Mucosa of stomach (tissue), 1 donor: ENCODE data around the gene SAG.
A peak's percentile ranks its signal among the peaks of the same experiment; 100 is the strongest.

Source experiments
- H3K27me3 ChIP-seq: one replicate; pipeline ENCODE4 v1.7.0; 2013; ENCODE audit warnings: mild to moderate bottlenecking, low read length; ENCODE audit not compliant: control insufficient read depth, insufficient read depth
- H3K36me3 ChIP-seq: one replicate; pipeline ENCODE4 v1.7.0; 2013; ENCODE audit warnings: low read length; ENCODE audit not compliant: control insufficient read depth, insufficient read depth
- H3K4me1 ChIP-seq: one replicate; pipeline ENCODE4 v1.7.0; 2013; ENCODE audit warnings: mild to moderate bottlenecking, low read length; ENCODE audit not compliant: control insufficient read depth, insufficient read depth
- H3K4me3 ChIP-seq: one replicate; pipeline ENCODE4 v1.7.0; 2013; ENCODE audit warnings: low read length
- H3K9ac ChIP-seq: one replicate; pipeline ENCODE4 v1.7.0; 2013; ENCODE audit warnings: mild to moderate bottlenecking, low read length, moderate library complexity
- H3K9me3 ChIP-seq: one replicate; pipeline ENCODE4 v1.7.0; 2013; ENCODE audit warnings: mild to moderate bottlenecking, low read length, moderate library complexity; ENCODE audit not compliant: control insufficient read depth
- donor health status: Pancreatic carcinoma.

Gene SAG

DNA sequence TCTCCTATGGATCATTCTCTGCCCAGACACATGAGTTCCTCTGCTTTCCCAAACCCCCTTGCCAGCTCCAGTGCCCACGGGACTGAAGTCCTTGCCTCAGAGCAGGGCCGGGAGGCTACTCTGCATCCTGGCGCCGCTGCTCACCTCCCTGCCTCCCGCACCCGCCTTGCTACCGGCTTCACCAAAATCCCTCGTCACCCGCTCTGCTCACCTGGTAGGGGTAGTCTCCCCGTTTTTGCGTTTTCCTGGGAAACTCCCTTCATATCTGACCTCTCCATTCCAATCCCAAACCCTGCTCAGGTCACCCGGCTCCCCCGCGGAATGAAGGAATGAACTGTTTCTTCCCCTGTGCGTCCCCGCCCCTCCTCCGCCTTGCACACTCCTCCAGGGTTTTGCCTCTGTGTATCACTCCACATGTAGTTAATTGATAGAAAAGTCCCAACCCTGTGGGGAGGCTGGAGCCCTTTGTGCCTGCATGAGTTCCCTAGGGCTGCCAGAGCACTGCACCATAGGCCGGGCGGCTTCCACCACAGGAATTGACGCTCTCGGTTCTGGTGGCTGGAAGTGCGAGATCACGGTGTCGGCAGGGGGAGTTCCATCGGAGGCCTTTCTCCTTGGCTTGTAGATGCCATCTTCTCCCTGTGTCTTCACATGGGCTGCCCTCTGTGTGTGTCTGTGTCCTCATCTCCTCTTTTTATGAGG lies 44.7 kb downstream of the SAG start:
- Histone ChIP-seq H3K9me3 (no peaks in the 10 kb centered on the region), H3K4me3 (no peak overlapping the region), H3K27me3 (no peaks in the 10 kb centered on the region), H3K9ac (no peak overlapping the region), H3K36me3 (no peaks in the 10 kb centered on the region), H3K4me1 (peaks cover 51% of the 10 kb centered on the region)

DNA sequence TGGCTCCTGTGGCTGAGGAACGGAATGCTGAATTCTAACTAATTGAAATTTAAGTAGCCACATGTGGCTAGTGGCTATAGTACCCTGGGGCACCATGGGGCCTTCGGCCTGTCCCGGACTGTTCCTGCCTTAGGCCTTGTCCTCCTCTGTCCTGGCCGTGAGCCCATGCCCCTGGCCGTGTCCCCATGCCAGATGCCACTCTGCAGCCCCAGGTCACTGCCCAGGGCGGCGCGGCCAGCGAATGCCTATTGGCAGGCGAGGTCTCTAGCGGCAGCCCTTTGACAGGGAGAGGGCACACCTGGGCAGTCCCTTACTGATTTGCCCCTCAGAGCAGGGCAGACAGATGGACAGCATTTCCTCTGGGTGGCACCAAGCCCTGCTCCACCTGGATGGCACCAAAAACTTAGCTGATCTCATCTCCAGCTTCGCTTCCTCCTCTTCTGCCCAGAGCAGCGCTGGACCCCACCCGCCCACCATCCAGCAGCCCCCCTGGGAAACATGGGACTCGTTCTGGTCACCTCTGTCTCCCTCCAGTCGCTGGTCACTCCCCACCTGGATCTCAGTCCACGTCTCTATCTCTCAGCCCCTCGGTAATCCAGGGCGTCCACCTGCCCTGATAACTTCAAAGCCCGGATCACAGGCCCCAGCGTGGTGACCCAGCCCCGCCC lies 45.6 kb downstream of the SAG start:
- H3K4me1 ChIP-seq, result peaks cover 51% of the 10 kb centered on the region
- H3K4me3 ChIP-seq, result no peak overlapping the region
- H3K27me3 ChIP-seq, result no peaks in the 10 kb centered on the region

DNA sequence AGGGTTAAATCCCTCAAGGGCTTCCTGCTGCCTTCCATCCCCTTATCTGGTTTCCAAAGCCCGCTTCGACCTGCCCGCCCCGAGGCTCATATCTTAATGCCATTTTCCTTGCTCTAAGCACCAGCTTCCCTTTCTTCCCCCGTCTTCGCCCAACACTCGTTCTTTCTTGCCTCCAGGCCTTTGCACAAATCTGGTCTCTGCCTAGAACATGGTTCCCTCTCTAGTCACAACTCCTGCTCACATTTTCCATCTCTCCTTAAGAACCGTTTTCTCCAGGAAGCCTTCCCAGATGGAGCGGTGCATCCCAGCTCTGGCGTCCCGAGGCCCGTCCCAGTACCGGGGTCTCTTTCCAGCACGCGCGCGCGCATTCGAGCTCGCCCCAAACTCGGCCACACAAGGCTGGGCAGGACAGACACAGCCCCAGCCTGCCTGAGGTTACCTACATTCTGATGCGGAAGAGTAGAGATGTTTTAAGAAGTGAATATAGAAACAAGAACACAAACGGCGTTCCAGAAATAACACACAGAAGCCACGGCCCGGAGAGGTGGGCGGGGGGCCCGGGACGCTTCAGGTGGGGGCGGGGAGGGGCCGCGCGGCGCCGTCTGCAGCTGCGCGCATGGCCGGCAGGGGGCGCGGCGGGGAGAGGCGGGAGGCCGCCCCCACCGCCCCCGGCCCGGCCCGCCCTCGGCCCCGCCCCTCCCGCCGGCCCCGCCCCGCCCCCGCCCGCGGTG lies 46.3 kb downstream of the SAG start, which contains the start of gene DGKD:
Gene DGKD (plus strand): TSS at position 726 of the 731 bp plus-strand sequence. CDS start 25 bp downstream, outside the sequence.
- H3K4me3 ChIP-seq, result peak within 1 kb of the TSS; percentile 44
- no peaks in the 10 kb centered on the region for H3K36me3 ChIP-seq
- no peaks in the 10 kb centered on the region for H3K27me3 ChIP-seq
- peak within 1 kb of the TSS; percentile 61 for H3K9ac ChIP-seq
- no peaks in the 10 kb centered on the region for H3K9me3 ChIP-seq
- peaks cover 47% of the 10 kb centered on the region for H3K4me1 ChIP-seq

More for the DNA sequence above, 45.6 kb downstream of the SAG start:
- H3K36me3 ChIP-seq, result no peaks in the 10 kb centered on the region
- peak overlapping the region; percentile 38 for H3K9ac ChIP-seq
- H3K9me3 ChIP-seq, result no peaks in the 10 kb centered on the region

DNA sequence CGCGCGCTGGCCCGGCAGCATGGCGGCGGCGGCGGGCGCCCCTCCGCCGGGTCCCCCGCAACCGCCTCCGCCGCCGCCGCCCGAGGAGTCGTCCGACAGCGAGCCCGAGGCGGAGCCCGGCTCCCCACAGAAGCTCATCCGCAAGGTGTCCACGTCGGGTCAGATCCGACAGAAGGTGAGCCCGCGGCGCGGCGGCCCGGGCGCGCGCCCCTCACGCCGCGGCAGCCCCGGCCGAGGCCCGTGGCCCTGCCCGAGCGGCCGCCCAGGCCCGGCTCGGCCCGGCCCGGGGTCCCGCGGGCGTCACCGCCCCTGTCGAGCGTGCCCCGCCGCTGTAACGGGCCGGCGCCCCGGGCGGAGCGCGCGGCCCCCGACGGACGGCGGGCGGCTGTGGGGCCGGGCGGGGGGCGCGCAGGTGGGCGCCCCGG lies 46.9 kb downstream of the SAG start:
- no peaks in the 10 kb centered on the region for H3K9me3 ChIP-seq
- H3K4me3 ChIP-seq, result no peak overlapping the region
- no peak overlapping the region for H3K9ac ChIP-seq
- peaks cover 41% of the 10 kb centered on the region for H3K4me1 ChIP-seq
- H3K36me3 ChIP-seq, result no peaks in the 10 kb centered on the region
- no peaks in the 10 kb centered on the region for H3K27me3 ChIP-seq

DNA sequence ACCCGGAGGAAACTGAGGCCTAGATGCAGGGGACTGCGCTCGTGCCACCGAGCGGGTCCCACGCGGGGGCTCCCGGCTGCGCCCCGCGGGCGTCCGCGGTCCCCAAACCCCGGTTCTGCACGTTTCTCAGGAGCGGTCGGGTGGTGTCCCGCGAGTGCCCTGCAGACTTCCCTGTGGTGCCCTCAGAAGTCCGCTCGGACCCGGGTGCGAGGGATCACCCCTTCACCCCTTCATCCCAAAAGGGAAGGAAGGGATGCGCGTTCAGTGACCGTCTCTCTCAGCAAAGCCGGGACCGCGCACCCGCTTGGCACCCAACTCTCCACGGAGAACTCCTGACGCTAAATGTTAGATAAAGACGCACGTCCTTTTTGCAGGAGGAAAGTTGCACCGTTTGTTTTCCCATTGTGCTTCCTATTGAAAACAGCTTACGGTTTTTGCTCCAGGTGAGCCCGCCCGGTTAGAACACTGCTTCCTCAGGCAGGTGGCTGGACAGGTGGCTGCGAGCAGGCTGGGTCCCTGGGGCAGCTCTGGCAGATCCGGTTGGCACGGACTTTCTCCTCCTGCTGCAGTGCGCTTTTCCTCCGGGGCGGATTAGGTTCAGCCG lies 47.5 kb downstream of the SAG start:
- H3K27me3 ChIP-seq, result no peaks in the 10 kb centered on the region
- H3K4me1 ChIP-seq, result peaks cover 39% of the 10 kb centered on the region
- H3K4me3 ChIP-seq, result peak overlapping the region; percentile 44
- peak overlapping the region; percentile 61 for H3K9ac ChIP-seq
- no peaks in the 10 kb centered on the region for H3K36me3 ChIP-seq
- no peaks in the 10 kb centered on the region for H3K9me3 ChIP-seq

DNA sequence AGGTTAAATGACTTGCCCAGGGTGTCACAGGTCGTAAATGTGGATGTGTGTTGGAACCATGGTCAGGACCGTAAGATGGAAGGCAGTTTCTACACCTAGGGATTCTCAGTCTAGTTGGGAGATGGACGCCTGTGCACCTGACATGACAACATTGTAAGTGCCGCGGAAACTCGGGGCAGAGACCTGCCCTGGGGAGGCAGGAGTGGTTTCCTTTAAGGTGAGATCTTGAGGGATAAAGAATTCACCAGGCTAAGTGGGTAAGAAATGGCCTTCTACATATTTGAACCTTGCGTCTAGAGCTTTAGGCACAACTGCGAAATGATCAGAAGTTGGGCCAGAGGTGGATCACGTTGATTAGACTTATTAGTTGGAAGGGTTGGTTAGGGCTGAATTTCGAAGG lies 48.3 kb downstream of the SAG start:
- Histone ChIP-seq H3K4me1 (peaks cover 32% of the 10 kb centered on the region), H3K9me3 (no peaks in the 10 kb centered on the region), H3K27me3 (no peaks in the 10 kb centered on the region), H3K9ac (no peak overlapping the region), H3K4me3 (peak overlapping the region; percentile 44), H3K36me3 (no peaks in the 10 kb centered on the region)

DNA sequence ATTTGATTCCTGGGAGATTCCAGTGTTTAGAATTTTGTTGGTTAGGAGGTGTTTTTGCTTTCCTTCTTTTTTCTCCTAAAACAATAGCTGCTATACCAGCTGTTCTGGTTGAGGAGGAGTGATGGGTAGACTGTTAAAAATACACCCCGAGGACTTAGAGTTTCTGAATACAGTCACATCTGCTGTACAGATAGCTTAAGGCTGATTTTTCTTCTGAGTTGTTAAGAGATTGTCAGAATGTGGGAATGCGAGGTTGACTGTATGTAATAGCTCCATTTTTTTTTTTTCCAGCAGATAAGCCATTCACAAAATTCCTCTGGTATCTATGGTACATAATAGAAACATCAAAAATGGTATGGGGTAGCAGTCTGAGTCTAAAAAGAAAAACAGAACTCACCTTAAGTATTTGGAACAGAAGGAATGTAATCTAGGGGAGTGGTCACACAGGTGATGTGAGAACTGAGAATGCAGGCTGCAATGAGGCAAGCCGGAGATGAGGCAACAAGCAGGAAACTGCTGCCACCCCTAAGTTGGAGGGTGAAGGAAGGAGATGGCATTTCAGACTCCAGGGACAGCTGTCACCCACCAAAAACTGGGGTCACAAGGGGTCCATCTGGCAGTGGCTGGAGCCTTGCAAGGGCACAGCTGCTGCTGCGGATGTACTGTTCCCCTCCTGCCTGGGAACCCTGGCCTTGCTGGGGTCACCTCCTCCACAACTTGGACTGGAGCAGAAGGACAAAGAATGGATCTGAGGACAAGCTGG lies 49.1 kb downstream of the SAG start:
- Histone ChIP-seq H3K9me3 (no peaks in the 10 kb centered on the region), H3K9ac (no peak overlapping the region), H3K36me3 (no peaks in the 10 kb centered on the region), H3K27me3 (no peaks in the 10 kb centered on the region), H3K4me3 (no peak overlapping the region), H3K4me1 (peaks cover 30% of the 10 kb centered on the region)

DNA sequence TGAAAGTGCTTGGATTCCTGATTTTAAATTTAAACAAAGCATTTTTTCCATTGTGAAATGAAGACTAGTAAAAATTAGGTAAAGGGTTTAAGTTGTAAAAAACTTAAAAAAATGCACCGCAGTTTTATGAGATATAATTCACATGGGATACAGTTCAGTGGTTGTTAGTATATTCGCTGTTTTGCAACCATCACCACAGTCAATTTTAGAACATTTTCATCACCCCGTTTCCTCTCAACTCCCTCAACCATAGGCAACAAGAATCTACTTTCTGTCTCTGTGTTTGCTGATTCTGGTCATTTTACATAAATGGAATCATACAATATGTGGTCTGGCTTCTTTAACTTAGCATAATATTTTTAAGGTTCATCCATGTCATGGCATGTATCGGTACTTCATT lies 50.7 kb downstream of the SAG start:
- Histone ChIP-seq H3K27me3 (no peaks in the 10 kb centered on the region), H3K9ac (no peak overlapping the region), H3K4me1 (peaks cover 24% of the 10 kb centered on the region), H3K4me3 (no peak overlapping the region), H3K36me3 (no peaks in the 10 kb centered on the region), H3K9me3 (no peaks in the 10 kb centered on the region)

DNA sequence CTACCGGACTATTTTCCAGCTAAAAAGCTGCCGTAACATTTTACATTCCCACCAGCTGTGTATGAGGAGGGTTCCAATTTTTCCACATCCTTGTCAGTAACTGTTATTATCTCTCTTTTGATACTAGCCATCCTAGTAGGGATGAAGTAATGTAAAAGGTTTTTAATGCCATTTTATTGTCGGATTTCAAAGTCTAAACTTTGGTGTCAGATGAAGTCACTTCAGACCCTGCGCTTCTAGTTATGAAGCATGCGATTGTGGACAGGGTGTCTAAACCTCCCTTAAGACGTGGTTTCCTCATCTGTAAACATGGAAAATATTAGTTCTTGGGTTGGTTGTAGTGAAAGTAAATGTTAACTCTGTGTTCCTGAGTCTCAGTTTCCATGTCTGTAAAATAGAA lies 51.3 kb downstream of the SAG start:
- H3K4me1 ChIP-seq, result peaks cover 18% of the 10 kb centered on the region
- H3K9me3 ChIP-seq, result no peaks in the 10 kb centered on the region
- no peak overlapping the region for H3K9ac ChIP-seq
- H3K27me3 ChIP-seq, result no peaks in the 10 kb centered on the region
- no peak overlapping the region for H3K4me3 ChIP-seq
- no peaks in the 10 kb centered on the region for H3K36me3 ChIP-seq

DNA sequence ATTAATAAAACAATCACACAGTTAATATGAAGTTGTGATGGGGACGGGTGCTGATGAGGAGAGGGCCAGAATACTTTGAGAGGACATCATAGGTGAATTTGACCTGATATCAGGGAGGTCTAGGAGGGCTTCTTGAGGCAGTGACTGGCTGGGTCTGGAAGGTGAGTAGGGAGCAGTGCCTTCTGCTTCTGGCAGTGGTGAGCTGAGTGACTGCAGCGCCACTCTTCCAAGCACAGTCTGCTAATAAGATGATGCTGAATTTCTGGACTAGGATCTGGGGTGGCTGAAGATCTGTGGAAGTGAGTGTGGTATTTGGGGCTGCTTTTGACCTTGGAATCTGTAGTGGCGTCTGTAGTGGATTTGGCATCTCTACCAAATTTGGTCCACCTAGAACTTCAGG lies 52.2 kb downstream of the SAG start:
- Histone ChIP-seq H3K9me3 (no peaks in the 10 kb centered on the region), H3K4me3 (no peak overlapping the region), H3K4me1 (peaks cover 18% of the 10 kb centered on the region), H3K27me3 (no peaks in the 10 kb centered on the region), H3K36me3 (no peaks in the 10 kb centered on the region), H3K9ac (no peak overlapping the region)

DNA sequence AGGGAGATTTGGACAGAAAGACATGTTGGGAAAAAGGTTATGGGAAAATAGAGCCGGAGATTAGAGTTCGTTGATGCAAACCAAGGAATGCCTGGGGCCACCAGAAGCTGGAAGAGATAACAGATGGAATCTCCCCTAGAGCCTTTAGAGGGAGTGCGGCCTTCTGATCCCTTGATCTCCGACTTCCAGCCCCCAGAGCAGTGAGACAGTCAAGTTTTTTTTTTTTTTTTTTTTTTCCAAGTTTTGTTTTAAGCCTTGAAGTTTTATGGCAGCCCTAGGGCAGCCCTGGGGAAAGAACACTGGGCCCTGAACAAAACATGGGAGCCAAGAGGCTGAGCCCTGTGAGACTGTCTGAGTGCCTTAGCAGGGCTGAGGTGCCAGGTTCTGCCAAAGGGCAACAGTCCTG lies 53.2 kb downstream of the SAG start:
- Histone ChIP-seq H3K36me3 (no peaks in the 10 kb centered on the region), H3K9ac (no peak overlapping the region), H3K4me1 (peaks cover 14% of the 10 kb centered on the region), H3K4me3 (no peak overlapping the region), H3K27me3 (no peaks in the 10 kb centered on the region), H3K9me3 (no peaks in the 10 kb centered on the region)
